ENCODE data around the gene ATP5PF.
A peak's percentile ranks its signal among the peaks of the same experiment; 100 is the strongest.
"Not testable (repeated sequence)": the region's sequence is repeated elsewhere in the genome, so short reads cannot be mapped to it uniquely, and the experiment has no call there.

The ATP5PF gene

GRCh38 chr21:25734904-25735645 lies at the start of gene ATP5PF, which contains the start of gene GABPA:
ATP5PF (minus strand) TSS chr21:25734904; CDS start chr21:25729794, 5,110 bp downstream.
GABPA (plus strand) TSS chr21:25734972; CDS start chr21:25741599, 6,627 bp downstream.
- peak; percentile 93 to 94 for DNase-seq

DNA sequence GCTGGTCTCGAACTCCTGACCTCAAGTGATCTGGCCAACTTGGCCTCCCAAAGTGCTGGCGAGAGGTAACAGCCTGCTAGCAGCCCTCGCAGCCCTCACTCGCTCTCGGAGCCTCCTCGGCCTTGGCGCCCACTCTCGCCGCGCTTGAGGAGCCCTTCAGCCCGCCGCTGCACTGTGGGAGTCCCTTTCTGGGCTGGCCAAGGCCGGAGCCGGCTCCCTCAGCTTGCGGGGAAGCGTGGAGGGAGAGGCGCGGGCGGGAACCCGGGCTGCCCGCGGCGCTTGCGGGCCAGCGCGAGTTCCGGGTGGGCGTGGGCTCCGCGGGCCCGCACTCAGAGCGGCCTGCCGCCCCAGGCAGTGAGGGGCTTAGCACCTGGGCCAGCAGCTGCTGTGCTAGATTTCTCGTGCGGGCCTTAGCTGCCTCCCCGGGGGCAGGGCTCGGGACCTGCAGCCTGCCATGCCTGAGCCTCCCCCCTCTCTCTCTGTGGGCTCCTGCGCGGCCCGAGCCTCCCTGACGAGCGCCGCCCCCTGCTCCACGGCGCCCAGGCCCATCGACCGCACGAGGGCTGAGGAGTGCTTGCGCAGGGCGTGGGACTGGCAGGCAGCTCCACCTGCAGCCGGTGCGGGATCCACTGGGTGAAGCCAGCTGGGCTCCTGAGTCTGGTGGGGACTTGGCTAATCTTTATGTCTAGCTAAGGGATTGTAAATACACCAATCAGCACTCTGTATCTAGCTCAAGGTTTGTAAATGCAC lies 43.6 kb upstream of the ATP5PF start:
- not testable (repeated sequence) for DNase-seq

DNA sequence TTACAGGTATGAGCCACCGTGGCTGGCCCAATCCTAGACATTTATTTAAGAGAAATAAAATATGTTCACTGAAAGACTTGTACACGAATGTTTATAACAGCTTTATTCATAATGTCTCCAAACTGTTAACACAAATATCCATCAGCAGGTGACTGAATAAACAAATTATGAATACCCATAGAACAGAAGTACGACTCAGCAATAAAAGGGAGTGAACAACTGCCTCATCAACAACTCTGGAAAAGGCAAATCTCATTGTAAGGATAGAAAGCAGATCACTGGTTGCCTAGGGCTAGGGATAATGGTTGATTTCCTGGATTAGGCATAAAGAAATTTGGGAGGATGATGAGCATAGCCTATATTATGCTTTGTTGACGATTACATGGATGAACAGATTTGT lies 41.7 kb upstream of the ATP5PF start:
- DNase-seq = no peak

DNA sequence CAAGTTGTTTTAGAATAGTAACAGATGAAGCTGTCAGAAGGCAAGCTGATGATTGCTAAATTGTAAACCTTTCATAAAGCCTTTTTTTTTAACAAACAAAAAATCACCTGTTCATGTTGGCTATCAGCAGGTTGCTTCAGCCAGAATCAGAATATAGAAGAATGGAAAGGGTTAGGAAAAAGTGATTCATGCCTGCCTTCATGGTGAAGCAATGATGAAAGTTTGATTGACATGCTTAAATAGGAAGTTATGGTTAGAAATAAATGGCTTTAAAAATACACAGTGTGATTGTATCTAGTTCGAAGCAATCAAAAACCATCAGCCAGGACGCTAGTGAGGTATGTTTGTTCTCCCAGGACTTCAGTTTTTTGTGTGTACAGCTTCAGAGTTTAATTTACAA lies 38.0 kb upstream of the ATP5PF start:
- DNase-seq = peak in 1 of 2 experiments; percentile 12

DNA sequence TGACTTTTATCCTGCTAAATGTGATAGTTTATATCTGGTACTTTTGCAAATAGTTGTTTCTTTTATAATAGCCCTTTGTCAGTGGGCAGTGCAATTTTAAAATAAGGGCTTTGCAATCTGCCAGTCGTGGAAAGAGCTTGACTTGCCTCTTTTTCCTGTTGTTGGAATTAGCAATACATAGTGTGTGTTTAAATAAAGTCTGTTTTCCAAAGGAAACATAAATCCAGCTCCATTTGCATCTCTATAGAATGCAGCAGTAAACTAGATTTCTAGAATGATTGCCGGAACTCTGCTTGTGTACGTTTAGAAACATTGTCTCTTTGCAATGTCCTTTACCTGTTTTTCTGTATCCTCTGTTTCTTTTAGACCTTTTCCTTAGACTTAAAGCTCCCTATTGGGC lies 33.2 kb upstream of the ATP5PF start:
- no peak for DNase-seq

DNA sequence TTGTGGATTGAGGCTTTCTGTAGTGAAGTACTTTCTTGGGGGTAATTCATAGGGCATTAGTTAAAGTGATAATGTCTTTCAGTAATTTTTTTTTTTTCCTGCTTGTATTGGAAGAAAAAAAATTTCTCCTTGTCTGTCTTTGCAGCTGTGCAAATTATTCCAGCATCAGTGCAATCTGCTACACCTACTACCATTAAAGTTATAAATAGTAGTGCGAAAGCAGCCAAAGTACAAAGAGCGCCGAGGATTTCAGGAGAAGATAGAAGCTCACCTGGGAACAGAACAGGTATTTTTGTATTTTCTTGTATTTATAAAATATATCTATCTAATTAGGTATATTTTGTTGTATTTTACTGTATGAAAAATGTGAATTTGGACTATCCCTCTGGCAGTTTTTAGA lies 29.4 kb upstream of the ATP5PF start:
- no peak for DNase-seq

DNA sequence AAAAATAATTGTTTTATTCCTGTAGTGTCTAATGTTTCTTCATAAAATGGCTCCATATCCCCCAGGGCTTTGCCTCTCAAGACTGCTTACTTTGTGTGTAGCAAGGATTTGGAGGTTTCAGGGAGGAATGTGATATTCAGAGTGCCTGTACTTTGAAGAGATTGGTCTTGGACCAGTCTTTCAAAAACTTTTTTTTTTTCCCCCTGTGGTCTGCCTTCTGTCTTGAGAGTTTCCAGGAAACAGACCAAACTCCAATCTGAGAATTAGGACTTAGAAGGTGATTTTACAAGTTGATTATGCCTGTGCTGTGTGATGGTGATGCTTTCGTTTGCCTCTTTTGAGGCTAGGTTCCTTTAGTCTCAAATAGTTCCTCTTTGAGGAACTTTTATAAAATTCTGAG lies 26.0 kb upstream of the ATP5PF start:
- DNase-seq = no peak

DNA sequence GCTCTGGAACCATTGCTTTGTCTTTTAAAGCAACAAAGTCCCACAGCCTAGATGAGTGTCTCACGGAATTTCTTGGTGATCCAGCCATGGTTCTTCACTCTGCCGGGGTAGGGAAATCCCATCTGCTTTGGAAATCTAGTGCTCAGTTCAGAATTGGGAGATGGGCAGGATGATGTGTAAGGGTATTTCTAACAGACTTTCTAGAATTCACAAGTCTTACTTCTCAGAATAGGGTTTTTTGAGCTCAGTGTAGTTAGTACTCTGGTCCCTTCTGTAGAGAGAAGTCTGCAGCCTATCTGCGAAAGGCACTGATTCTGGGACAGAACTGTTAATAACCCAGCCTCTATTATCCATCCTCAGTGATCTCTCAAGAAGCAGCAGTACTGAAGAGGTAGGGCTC lies 25.4 kb upstream of the ATP5PF start:
- DNase-seq = no peak

- DNase-seq = no peak
Measured at GRCh38 chr21:25759573-25759972, 24.9 kb upstream of the ATP5PF start.

- DNase-seq = no peak
Measured at GRCh38 chr21:25757531-25757930, 22.8 kb upstream of the ATP5PF start.

GRCh38 chr21:25756190-25756932 lies 21.7 kb upstream of the ATP5PF start:
- no peak for DNase-seq

DNA sequence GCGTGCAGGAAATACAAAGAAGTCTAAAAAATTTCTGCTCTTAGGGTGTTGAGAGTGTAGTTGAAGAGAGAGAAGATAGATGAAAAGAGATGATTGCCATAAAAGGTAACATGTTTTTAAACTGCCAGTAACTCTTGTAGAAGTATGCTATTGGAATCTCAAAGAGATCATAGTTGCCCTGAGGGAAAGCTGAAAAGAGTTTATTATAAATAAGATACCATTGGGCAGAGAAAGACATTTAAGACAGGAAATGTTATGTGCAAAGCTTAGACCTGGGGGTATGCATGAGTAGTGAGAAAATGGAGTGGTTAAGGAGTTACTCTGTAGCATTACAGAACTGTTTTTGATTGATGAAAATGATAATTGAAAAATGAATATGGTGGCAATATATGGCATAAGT lies 17.7 kb upstream of the ATP5PF start:
- no peak for DNase-seq

DNA sequence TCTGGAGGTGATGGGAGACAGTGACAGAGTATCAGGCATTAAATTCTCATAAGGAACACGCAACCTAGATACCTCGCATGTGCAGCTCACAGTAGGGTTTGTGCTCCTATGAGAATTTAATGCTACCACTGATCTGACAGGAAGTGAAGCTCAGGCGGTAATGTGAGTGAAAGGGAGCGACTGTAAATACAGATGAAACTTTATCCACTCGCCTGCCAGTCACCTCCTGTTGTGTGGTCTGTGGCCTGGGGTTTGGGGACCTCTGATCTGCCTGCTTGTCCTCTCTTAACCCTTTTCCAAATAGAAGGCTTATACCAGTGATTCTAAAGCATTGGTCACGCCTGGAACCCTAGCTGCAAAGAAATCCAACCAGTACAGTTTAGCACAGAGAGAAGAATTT lies 15.4 kb upstream of the ATP5PF start:
- DNase-seq = no peak

DNA sequence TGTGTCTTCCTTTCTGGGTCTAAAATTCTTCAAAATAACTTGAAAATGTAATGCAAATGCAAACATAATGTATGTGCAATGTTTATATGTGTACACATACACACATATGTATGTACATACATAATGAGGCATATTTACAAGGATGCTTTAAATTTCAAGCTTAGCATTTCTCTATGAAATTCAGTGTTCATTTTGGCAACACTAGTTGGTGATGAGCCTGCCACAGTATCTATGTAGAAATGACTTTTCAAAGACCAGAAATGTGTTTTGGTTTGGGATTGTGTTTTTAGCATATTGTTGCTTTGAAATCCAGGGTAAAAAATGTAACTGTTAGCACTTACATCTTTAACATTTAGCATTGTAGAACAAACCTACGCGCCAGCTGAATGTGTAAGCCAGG lies 10.2 kb upstream of the ATP5PF start:
- DNase-seq = no peak

DNA sequence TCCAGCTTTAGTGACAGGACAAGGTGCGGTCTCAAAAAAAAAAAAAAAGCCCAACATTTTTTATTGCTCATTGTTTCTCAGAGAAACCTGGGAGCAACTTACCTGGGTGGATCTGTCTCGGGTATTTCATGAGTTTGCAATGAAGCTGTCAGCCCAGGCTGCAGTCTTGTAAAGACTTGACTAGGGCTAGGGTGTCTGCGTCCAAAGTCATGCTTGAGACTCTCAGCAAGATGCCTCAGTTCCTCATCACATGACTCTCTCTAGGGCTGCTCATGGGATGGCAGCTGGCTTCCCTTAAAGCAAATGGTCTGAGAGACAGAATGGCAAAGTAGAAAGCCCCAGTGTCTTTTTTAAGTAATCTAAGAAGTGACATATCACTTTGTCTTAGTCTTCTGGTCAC lies 8.2 kb upstream of the ATP5PF start:
- DNase-seq = no peak

GRCh38 chr21:25737421-25737820 lies 2.7 kb upstream of the ATP5PF start:
- DNase-seq = no peak

DNA sequence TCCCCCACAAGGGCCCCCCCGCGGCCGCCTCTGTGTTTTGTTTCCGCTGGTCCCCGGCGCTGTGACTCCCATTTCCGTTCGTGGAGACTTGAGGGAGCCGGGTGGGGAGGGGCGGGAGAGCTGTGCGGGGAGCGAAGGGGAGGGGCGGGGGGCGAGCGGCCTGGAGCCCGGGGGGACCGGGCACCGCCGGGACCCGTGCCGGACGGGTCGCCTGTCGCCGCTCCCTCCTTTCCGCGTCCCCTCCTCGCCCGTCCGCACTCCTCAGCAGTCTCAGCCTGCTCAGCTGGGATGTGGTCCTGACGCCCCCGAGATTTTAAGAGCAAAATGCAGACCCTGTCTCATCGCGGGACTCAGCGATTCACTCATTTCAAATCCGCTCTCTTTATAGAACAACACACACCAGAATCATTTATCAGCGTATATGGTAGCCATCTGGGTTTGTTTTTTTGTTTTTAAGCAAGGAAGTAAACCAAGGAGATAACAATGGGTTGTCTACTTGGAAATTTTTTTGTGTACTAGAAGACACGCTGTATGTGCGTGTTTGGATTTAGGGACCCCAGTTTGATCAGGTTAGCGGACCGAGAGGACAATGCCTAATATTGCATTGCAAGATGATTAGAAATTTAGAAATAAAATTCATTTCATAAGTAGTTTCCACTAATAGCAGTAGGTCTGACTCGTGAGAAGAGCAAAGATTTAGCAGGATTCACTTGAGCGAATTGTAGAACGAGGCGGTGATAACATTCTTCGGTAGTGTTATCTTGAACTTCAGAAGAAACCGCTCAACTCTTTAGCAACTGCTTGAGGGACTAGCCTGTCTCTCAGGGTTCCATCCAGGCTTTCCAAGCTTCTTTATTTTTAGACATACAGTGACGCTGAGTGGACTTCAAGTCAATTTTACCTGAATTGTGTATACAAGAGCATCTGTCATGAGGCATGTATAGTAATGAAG lies 1.2 kb upstream of the ATP5PF start:
- DNase-seq = peak; percentile 69 to 77

DNA sequence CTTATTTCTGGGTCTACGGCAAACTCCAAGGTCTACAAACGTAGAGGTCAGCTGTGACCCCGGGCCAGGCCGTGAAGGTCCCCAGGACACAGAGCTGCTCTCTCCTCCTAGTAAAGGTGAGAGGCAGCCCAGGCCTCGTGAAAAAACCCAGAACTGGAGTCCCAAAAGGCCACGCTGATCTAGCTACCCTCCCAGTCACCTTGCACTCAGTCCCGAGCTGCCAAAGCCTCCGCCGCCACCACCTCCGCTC lies 125 bp downstream of the ATP5PF start:
- no peak for DNase-seq

DNA sequence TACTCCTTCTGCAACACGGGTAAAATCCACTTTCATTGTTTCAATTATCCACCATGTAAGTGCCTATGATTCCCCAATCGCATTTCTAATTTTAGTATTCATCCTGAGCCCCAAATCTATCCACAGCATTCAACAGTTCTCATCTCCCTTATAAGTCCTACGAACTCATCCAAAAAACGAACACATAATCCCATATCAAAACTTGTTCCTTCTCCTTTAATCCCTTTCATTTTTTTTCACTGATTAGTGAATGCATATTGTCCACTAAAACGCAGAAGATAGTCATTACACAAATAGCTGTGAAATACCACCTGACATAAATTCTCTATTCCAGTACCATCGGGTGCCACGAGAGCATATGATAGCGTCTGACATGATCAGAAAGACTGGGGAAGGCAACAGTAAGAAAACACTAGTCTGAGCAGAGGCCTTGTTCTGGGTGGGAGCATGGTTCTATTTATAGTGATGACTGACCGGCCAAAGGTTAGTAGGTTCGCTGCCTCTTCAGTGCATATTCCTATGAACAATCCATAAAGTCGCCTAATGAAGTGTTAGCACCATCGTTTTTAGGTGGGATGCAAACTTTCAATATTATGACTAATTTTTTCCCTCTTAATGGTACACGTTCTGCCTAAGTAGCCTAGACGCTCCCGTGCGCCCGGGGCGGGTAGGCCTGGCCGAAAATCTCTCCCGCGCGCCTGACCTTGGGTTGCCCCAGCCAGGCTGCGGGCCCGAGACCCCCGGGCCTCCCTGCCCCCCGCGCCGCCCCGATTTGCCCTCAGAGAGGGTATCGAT lies 648 bp downstream of the ATP5PF start:
- no peak for DNase-seq

- no peak for DNase-seq
Measured at GRCh38 chr21:25732091-25732760, 2.5 kb downstream of the ATP5PF start.

GRCh38 chr21:25722631-25723030 lies 12.1 kb downstream of the ATP5PF start:
- DNase-seq = no peak
